HG03460 (cell line): ENCODE data around the gene ZNF385C.

Source experiments
- ATAC-seq: cut with Tn5 transposase; IDR thresholded peaks from one replicate; pipeline ENCODE4 v1.9.1; 2021; ENCODE audit not compliant: unreplicated experiment

Gene ZNF385C

DNA sequence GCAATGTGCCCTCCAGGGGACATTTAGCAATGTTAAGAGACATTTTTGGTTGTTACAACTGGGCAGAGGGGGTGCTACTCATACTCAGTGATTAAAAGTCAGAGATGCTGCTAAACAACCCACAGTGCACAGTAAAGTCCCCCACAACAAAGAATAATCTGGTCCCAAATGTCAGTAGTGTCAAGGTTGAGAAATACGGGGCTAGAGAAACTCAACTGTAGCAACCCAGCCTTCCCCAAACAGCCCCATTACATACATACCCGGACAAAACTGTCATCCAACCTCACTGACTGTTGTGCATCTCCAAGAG, 101.5 kb downstream of the ZNF385C start:
- no peak for ATAC-seq

GRCh38 chr17:41992576-41992975, 105.7 kb downstream of the ZNF385C start:
- ATAC-seq: no peak

DNA sequence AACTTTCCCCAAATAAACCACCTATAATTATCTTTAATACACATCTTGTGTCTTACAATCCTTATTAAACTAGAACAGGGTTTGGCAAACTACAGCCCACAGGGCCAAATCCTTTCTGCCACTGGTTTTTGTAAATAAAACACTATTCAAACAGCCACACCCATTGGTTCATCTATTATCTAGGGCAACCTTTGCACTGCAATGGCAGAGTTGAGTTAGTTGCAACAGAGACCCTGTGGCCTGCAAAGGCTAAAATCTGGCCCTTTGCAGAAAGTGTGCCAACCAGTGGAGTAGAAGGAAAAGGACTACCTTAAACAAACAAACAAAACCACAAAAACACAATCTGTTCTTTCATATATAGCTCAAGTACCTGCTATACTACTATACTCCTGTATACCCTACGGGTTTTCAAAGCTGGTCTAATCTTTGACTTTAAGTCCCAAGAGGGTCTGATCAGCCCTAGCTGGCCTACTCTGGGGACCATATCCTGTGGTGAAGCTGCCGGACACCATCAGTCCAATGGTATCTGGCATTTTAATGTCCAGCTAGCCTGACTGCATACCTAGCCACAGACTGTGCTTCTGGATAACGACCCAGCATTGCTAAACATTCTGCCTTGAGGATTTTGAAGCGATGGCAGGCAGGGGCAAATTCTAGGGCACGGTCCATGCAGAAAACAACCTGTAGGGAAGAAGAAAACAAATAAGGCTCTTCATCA, 108.4 kb downstream of the ZNF385C start:
- ATAC-seq: no peak

DNA sequence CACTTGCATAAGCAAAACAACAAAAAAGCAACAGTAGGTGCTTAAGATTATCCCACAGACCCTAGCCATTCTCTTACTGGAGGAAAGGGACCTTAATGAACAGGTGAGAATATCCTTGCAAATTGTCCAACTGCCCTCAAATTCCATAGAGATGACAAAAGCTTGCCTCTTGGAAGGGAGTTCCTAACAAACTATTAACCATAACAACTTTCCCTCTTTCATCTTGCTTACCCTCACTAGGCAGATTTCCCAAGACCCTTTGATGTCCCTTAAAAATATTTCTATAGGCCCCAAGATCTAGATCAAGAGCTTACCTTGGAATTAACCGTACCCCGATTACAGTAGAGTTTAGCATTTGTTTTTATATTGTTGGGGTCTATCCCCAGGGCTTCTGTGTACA, 109.9 kb downstream of the ZNF385C start:
- no peak for ATAC-seq

DNA sequence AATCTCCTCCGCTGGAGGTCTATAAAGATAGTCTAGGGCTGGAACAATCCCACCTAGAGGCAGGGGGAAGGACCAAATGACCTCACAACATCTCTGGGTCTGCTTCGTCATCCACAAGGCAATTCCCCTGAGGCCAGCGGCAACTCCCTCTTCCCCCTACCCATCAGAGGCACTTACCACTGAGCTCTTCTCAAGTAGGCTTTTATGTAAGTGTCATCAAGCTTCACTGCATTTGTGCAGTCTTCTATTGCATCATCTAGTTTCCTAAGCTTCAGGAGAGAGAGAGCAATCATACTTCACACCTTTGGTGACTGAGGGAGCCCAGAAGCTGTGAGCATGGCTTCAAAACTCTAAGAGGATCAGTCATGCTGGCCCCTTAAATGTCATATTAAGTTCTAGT, 110.6 kb downstream of the ZNF385C start:
- ATAC-seq: no peak

- no peak for ATAC-seq
These were observed 111.6 kb downstream of the ZNF385C start for GRCh38 chr17:41986634-41987033.

- ATAC-seq: no peak
These were observed 112.4 kb downstream of the ZNF385C start for GRCh38 chr17:41985919-41986318.

DNA sequence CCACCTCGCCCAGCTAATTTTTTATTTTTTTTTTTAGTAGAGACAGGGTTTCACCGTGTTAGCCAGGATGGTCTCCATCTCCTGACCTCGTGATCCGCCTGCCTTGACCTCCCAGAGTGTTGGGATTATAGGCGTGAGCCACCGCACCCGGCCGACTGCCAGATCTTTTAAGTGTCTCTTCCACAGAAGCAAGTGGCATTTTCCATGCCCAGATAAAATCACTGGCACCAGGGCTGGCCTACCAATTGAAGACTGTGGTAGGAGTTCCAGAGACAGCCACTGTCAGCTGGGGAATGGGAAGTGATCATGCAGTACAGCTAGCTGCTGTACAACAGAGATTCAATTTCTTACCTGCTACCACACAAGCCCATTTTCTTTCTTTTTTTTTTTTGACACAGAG, 113.8 kb downstream of the ZNF385C start:
- no peak for ATAC-seq

- ATAC-seq: no peak
These were observed 116.1 kb downstream of the ZNF385C start for GRCh38 chr17:41982026-41982760.

DNA sequence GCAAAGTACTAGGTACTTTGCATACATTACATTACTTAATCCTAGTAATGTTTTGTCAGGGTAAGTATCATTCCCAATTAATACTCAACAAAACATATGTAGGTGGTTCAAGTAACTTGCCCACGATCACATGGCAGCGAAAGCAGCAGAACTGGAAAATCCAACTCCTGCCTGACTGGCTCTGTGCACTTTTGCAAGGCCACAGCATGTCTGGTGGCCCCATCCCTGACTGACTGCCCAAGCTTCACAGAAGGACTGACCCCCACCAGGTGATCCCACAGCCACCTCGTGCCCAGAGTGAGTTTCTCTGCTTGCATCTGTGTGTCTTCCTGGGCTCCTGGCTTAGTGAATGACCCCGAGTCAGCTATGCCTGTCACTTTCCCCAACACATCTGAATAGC, 120.3 kb downstream of the ZNF385C start:
- no peak for ATAC-seq

GRCh38 chr17:41976142-41976768, 122.0 kb downstream of the ZNF385C start:
- ATAC-seq: no peak
